ENCODE results near the gene KIF5C.

DNA sequence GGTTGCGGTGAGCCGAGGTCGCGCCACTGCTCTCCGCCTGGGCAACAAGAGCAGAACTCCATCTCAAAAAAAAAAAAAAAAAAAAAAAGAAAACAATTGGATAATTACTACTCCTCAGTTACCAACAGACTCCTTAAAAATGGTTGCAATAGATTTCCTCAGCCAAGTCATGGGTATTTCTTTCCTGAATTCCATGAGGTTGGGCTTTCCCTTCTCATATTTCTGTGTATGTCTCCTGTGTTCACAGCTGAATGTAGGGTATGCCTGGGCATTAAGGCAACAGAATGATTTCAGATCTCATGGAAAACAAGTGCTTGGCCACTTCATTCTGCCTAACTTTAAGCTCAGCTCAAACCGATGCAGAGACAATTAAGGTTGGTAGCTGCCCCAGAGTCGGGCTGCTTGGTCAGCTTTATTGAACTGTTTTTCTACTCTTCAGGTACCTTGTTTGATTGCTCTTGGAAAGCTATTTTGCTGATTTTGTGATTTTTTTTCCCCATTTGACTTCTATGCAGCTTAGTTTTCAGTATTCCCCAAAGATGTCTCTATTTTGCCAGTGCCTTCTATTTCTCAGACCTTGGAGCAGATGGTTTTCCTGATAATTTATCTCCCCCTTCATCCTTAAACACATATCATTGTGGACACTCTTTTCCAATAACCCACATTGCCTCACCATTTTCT, 24.8 kb downstream of the KIF5C start:
- TF ChIP-seq CTCF (IDR thresholded peaks at IDR 0.05), result no peak
- TF ChIP-seq POLR2A (IDR thresholded peaks at IDR 0.05), result no peak

Data from Peyer's patch (tissue), 4 donors.